ENCODE data around the gene PIP5K1B.

DNA sequence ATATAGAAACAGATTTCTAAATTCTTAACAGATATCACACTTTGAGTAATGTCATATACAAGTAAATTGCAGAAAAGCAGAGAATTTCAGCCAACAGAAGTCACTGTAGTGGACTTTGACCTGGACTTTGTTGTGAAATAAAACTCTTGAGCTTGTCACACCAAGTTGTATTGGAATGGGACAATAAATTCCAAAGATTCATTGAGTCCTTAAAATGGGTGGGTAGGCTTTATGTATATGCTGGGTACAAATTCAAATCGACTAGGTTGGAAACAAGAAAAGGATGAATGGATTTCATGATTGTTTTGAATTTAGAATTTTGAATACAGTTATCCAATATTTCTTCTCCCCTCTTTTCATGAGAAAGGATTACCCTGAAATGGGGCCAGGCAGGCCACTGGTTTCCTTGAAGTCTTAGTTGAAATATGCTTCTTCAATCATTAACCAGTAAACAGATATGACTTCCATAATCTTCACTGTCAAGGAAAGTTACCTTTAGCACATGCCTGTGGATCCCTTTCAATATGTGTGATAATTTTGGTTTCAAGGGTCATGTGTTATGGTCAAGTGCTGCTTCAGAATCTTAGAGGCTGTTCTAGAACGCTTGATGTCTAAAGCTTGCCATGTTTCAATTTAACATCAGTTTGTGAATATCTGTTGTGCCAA, 25.7 kb downstream of the PIP5K1B start:
- TF ChIP-seq CTCF (conservative IDR thresholded peaks at IDR 0.05) (no peak), ZFX (IDR thresholded peaks at IDR 0.05) (no peak)

All from C4-2B (cell line).